Measurements from ENCODE around the gene SLC6A8. TPM values are rescaled to one million over a fixed set of nuclear protein-coding genes. Genes with fewer than 3 reads are reported as not detected.

The SLC6A8 gene
- total and polyA plus RNA-seq, 2 of the 4 experiments (the other 2 are of a cell fraction): 7.2 to 25.5 TPM

GRCh38 chrX:153645921-153646488 lies 41.7 kb upstream of the SLC6A8 start:
- Histone ChIP-seq H2AK5ac (ENCODE audit: low read depth, low read length) (no peak overlapping the region), H2BK15ac (ENCODE audit: low read depth, low read length) (no peak overlapping the region), H3K27me3 (ENCODE audit: control insufficient read depth, insufficient read depth, low read length) (peaks cover 59% of the 10 kb centered on the region), H2BK20ac (ENCODE audit: low read depth, low read length) (no peak overlapping the region), H3K18ac (ENCODE audit: low read depth, low read length) (no peak overlapping the region), H3K4me2 (ENCODE audit: low read depth, low read length) (no peak overlapping the region), H3K4me1 (ENCODE audit: control insufficient read depth, insufficient read depth, low read length) (no peaks in the 10 kb centered on the region), H4K20me1 (ENCODE audit: insufficient read depth, low read length) (no peaks in the 10 kb centered on the region), H2AFZ (replicated peaks; ENCODE audit: low read length, poor library complexity) (no peak overlapping the region), H4K91ac (ENCODE audit: insufficient read depth, low read depth, low read length) (no peak overlapping the region), H3K23ac (ENCODE audit: low read depth, low read length) (no peak overlapping the region), H4K5ac (ENCODE audit: low read depth, low read length) (no peak overlapping the region), H4K8ac (ENCODE audit: low read depth in 2 of 2, low read length in 2 of 2) (no peak overlapping the region), H3K36me3 (ENCODE audit: control insufficient read depth, insufficient read depth, low read length) (no peaks in the 10 kb centered on the region), H2BK120ac (ENCODE audit: low read depth, low read length) (no peak overlapping the region), H3K56ac (ENCODE audit: extremely low read depth, insufficient read depth, low read length) (no peak overlapping the region), H3K79me1 (ENCODE audit: low read depth in 1 of 2, low read length in 2 of 2) (no peaks in the 10 kb centered on the region), H2BK5ac (ENCODE audit: low read depth, low read length, poor library complexity, severe bottlenecking) (no peak overlapping the region), H3K4me3 (ENCODE audit: insufficient read depth, low read depth, low read length) (no peak overlapping the region), H3K9me3 (ENCODE audit: control insufficient read depth, insufficient read depth, low read length) (peaks cover 2% of the 10 kb centered on the region; the same call in 1 of the 2 replicates), H3K9ac (ENCODE audit: low read depth, low read length) (no peak overlapping the region), H2AK9ac (replicated peaks; ENCODE audit: low read depth, low read length, poor library complexity) (no peak overlapping the region), H3K14ac (replicated peaks; ENCODE audit: low read depth, low read length) (no peak overlapping the region), H3K4ac (ENCODE audit: low read depth, low read length) (no peak overlapping the region), H3K27ac (ENCODE audit: insufficient read depth, low read length) (no peak overlapping the region), H3K9me1 (ENCODE audit: insufficient read depth, low read length) (no peaks in the 10 kb centered on the region)
- intact Hi-C loops (cut with micrococcal nuclease) (no loop called here), in situ Hi-C loops (cut with MboI; ENCODE audit: low sequenced_read_pairs) (no loop called here), dilution Hi-C loops (cut with HindIII; ENCODE audit: low sequenced_read_pairs, unreplicated experiment) (no loop called here)
- ATAC-seq (ENCODE audit: low read depth) (no peak), DNase-seq (no peak)
- TF ChIP-seq POLR2A (IDR thresholded peaks at IDR 0.05; ENCODE audit: low read depth, low read length) (no peak), RAD21 (IDR thresholded peaks at IDR 0.05; ENCODE audit: low read length) (no peak), SMC3 (IDR thresholded peaks at IDR 0.05; ENCODE audit: low read depth, low read length) (no peak), BHLHE40 (IDR thresholded peaks at IDR 0.05; ENCODE audit: low read depth, low read length) (no peak)
- 27% methylated on average over 6 of the region's 10 CpGs; no CpG with 5 or more reads in 1 of the 2 experiments for WGBS, 2 experiments (ENCODE audit: extremely low coverage in 2 of 2, insufficient read length in 1 of 2)
- ChIA-PET CTCF (no interaction called here), POLR2A (ENCODE audit: unreplicated experiment) (no interaction called here)
- no TSS peak for BruUV-seq (replicated peaks)
